Testis (tissue), 3 donors: ENCODE data around the gene L3HYPDH. TPM values are rescaled to one million over a fixed set of nuclear protein-coding genes. Genes with fewer than 3 reads are reported as not detected.

Source experiments
- DNase-seq: peaks from one replicate; pipeline ENCODE4 v3.0.0-alpha.2; 2019
- H3K27ac ChIP-seq, 2 donors: fragments of 200-600 bp; sonication (generic); one replicate each; pipeline ENCODE4 v1.5.1; 2019
- H3K27me3 ChIP-seq: fragments of 200-600 bp; sonication (generic); one replicate; pipeline ENCODE4 v1.5.1; 2019
- H3K36me3 ChIP-seq: fragments of 200-600 bp; sonication (generic); one replicate; pipeline ENCODE4 v1.5.1; 2017; ENCODE audit warnings: low read depth; ENCODE audit errors: missing control alignments
- H3K4me1 ChIP-seq: fragments of 200-600 bp; sonication (generic); one replicate; pipeline ENCODE4 v1.5.1; 2019
- H3K4me3 ChIP-seq, 2 donors: fragments of 200-600 bp; sonication (generic); one replicate each; pipeline ENCODE4 v1.5.1; 2017 to 2019
- H3K9me3 ChIP-seq: fragments of 200-600 bp; sonication (generic); one replicate; pipeline ENCODE4 v1.5.1; 2017
- POLR2A ChIP-seq: fragments of 450-650 bp; IDR thresholded peaks from one replicate; pipeline ENCODE4 v1.6.1; 2017; ENCODE audit warnings: antibody characterized with exemption, mild to moderate bottlenecking, moderate library complexity
- WGBS, 2 donors: methylation state at CpG; one replicate each; pipeline ENCODE4 v1.1.5; 2018; 5-methylcytosine and 5-hydroxymethylcytosine counted together
- intact Hi-C: fragments of 100-400 bp; cut with DNase I; formaldehyde crosslinking; loops from one replicate; pipeline ENCODE4 v1.15.1; 2023; ENCODE audit warnings: low total_unique reads
- polyA plus RNA-seq: library from polyadenylated mRNA; stranded (reverse); fragments of 350-450 nt; fragmentation: Illumina TruSeq; extraction: RNeasy Lipid Tissue Mini Kit (QIAGEN cat#74804); gene quantifications from one replicate; pipeline ENCODE4 v1.2.3, GENCODE V29; 2014; ENCODE audit warnings: low read depth, low replicate concordance; ENCODE audit not compliant: insufficient read depth
- total RNA-seq, 2 donors: library from RNA; depleted of rRNA; stranded (reverse); fragments of >200 nt; gene quantifications; one replicate each; pipeline ENCODE4 v1.2.3, GENCODE V29; 2016
- TF ChIP-seq, protein P1 (sequence below), 3 experiments: fragments of 450-650 bp in 2 of 3; fragments of 200-600 bp in 1 of 3; sonication (generic) in 1 of 3; IDR thresholded peaks; one replicate each; pipeline ENCODE4 v1.5.1; 2016 to 2019; ENCODE audit warnings: antibody characterized with exemption in 3 of 3, mild to moderate bottlenecking in 2 of 3, moderate library complexity in 1 of 3

L3HYPDH gene
- total and polyA plus RNA-seq, 3 donors from 2014 or later, result 48.2 to 74.3 (median 63.2) TPM

DNA sequence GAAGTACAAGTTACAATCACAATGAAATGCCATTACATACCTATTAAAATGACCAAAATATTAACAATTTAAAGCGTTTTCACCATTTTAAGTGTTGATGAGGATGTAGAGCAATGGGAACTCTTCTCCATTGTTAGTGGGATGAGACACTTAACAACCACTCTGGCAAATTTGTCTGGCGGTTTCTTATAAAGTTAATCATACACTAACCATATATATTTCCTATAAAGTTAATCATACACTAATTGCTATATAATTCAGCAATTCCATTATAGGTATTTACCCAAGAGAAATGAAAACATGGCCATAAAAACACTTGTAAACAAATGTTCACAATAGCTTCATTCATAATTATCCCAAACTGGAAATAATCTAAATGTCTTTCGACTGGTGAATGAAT lies 36.0 kb upstream of the L3HYPDH start:
- DNase-seq, result no peak
- 88 to 92% methylated on average over 3 of the region's 3 CpGs for WGBS, 2 donors
- H3K27ac ChIP-seq, result no peak overlapping the region
- no peaks in the 10 kb centered on the region for H3K4me1 ChIP-seq
- no peak overlapping the region for H3K4me3 ChIP-seq
- H3K36me3 ChIP-seq, result no peaks in the 10 kb centered on the region
- no peaks in the 10 kb centered on the region for H3K9me3 ChIP-seq
- H3K27me3 ChIP-seq, result no peaks in the 10 kb centered on the region
- intact Hi-C loops, result no loop called here
- TF ChIP-seq POLR2A, result no peak
- TF ChIP-seq, protein P1, sequence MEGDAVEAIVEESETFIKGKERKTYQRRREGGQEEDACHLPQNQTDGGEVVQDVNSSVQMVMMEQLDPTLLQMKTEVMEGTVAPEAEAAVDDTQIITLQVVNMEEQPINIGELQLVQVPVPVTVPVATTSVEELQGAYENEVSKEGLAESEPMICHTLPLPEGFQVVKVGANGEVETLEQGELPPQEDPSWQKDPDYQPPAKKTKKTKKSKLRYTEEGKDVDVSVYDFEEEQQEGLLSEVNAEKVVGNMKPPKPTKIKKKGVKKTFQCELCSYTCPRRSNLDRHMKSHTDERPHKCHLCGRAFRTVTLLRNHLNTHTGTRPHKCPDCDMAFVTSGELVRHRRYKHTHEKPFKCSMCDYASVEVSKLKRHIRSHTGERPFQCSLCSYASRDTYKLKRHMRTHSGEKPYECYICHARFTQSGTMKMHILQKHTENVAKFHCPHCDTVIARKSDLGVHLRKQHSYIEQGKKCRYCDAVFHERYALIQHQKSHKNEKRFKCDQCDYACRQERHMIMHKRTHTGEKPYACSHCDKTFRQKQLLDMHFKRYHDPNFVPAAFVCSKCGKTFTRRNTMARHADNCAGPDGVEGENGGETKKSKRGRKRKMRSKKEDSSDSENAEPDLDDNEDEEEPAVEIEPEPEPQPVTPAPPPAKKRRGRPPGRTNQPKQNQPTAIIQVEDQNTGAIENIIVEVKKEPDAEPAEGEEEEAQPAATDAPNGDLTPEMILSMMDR (IDR thresholded peaks at IDR 0.05), result no peak

DNA sequence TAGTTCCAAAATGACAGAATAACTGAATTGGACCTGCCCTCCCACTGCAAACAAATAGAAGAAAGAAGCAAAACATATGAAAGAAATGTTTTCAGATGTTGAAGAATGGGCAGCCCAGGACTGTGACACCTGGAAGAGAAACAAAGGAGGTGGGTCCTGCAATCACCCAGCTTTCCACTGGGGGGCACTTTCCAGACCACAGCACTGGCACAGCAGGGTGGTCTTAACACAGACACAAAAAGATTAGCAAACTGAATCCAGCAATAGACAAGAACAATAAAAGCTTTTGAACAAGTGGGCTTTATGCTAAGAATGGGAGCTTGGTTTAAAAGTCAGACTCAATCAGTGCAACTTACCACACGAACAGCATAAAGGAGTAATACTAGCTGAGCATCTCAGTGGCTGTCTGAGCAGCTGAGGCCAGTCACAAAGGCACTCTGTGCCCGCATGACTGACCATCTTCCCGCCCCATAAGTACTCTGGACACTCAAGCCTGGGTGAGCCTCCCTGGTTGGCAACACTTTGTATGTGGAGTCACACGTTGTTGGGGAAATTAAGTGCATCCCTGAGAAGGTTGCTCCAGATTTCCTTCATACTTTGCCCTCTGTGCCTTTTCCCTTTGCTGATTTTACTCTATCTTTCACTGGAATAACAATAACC lies 27.8 kb upstream of the L3HYPDH start:
- no peak overlapping the region for H3K27ac ChIP-seq
- 80 to 90% methylated on average over 4 of the region's 4 CpGs for WGBS, 2 donors
- DNase-seq, result no peak
- H3K27me3 ChIP-seq, result no peaks in the 10 kb centered on the region
- H3K36me3 ChIP-seq, result no peaks in the 10 kb centered on the region
- no peaks in the 10 kb centered on the region for H3K4me1 ChIP-seq
- intact Hi-C loops, result no loop called here
- no peaks in the 10 kb centered on the region for H3K9me3 ChIP-seq
- no peak overlapping the region for H3K4me3 ChIP-seq
- TF ChIP-seq, protein P1 (IDR thresholded peaks at IDR 0.05), result peak in 1 of 3 experiments; percentile 37
- TF ChIP-seq POLR2A, result no peak

DNA sequence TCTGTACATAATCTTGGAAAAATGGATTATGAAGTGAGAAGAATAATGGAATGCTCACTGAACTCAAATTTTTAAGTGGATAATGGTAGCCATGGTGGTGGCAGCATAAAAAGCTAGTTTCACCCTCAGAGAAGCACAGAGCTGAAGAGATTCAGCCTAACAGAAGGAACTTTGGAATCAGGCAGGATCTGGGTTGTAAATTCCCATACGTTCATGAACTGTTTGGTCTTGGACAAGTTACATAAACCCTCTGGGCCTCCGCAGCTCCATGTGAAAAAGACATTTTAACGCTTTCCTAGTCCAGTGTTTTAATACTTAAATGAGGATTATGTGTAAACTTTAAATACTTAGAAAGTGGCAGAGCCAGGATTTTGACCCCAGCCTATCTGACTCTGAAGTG lies 26.8 kb upstream of the L3HYPDH start:
- intact Hi-C loops, result no loop called here
- WGBS, 2 donors, result 62 to 63% methylated on average over 3 of the region's 3 CpGs
- H3K4me1 ChIP-seq, result no peaks in the 10 kb centered on the region
- no peaks in the 10 kb centered on the region for H3K9me3 ChIP-seq
- H3K36me3 ChIP-seq, result no peaks in the 10 kb centered on the region
- no peak overlapping the region for H3K27ac ChIP-seq
- H3K27me3 ChIP-seq, result no peaks in the 10 kb centered on the region
- H3K4me3 ChIP-seq, result no peak overlapping the region
- TF ChIP-seq, protein P1 (IDR thresholded peaks at IDR 0.05), result no peak
- no peak for TF ChIP-seq POLR2A
- no peak for DNase-seq

DNA sequence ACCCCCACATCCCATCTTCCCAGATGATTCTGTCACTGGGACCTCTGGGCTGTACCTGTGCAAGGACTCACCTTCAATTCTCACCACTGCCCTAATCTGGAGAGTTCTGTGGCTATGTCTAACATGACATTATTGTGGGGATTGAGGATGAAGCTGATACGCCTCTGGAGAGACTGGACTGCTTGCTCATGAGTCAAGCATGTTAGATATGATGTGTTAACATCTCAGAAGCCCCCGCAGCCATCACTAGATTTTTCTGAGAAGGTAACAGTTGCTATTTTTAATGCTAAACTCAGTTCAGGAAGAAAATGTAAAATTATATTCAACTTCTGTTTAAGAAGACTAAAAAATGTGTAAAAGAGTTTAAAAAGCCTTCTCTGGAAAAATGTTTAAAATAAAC lies 25.8 kb upstream of the L3HYPDH start:
- no peak for TF ChIP-seq POLR2A
- TF ChIP-seq, protein P1 (IDR thresholded peaks at IDR 0.05), result no peak
- intact Hi-C loops, result no loop called here
- Histone ChIP-seq H3K4me1 (no peaks in the 10 kb centered on the region), H3K27ac (no peak overlapping the region), H3K4me3 (no peak overlapping the region), H3K27me3 (no peaks in the 10 kb centered on the region), H3K9me3 (no peaks in the 10 kb centered on the region), H3K36me3 (no peaks in the 10 kb centered on the region)
- no peak for DNase-seq
- 92 to 96% methylated on average over 2 of the region's 2 CpGs for WGBS, 2 donors

DNA sequence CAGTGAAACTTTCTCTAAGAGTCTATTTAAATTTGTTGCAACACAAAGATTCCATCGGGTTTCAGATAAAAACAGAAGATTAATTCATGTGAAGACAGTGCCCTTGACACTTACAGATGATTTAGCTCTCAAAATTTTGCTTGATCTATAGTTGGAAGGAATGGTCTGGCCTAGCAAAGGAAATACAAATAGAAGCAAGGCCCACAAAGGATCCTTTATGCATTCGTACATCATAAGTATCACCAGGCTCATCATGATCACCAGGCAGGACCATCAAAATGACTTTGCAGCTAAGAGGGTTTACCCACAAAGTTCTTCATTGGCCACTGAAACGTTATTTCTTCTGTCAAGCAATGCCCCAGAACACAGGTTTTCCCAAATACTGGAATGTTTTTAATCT lies 24.9 kb upstream of the L3HYPDH start:
- no peak for DNase-seq
- H3K4me3 ChIP-seq, result no peak overlapping the region
- TF ChIP-seq POLR2A, result no peak
- TF ChIP-seq, protein P1 (IDR thresholded peaks at IDR 0.05), result no peak
- no peaks in the 10 kb centered on the region for H3K9me3 ChIP-seq
- no peaks in the 10 kb centered on the region for H3K36me3 ChIP-seq
- no peaks in the 10 kb centered on the region for H3K4me1 ChIP-seq
- H3K27me3 ChIP-seq, result no peaks in the 10 kb centered on the region
- intact Hi-C loops, result no loop called here
- H3K27ac ChIP-seq, result no peak overlapping the region
- WGBS, 2 donors, result 70 to 71% methylated on average over 3 of the region's 3 CpGs
